Erythroblast (primary cell): Measurements from ENCODE around the gene PLA2G2E.
"Not testable (repeated sequence)": the region's sequence is repeated elsewhere in the genome, so short reads cannot be mapped to it uniquely, and the experiment has no call there.

Source experiments
- DNase-seq, 2 experiments: peaks; one replicate each; lab custom pipeline; 2025; lab: John Stamatoyannopoulos, UW
- GATA1 ChIP-seq: IDR thresholded peaks from 2 replicates; pipeline ENCODE4 v1.6.1; 2011; ENCODE audit warnings: low read depth, mild to moderate bottlenecking, control low read depth, low read length, moderate library complexity
- POLR2A ChIP-seq: IDR thresholded peaks from 2 replicates; pipeline ENCODE4 v1.6.1; 2011; ENCODE audit warnings: mild to moderate bottlenecking, low read length

PLA2G2E gene

DNA sequence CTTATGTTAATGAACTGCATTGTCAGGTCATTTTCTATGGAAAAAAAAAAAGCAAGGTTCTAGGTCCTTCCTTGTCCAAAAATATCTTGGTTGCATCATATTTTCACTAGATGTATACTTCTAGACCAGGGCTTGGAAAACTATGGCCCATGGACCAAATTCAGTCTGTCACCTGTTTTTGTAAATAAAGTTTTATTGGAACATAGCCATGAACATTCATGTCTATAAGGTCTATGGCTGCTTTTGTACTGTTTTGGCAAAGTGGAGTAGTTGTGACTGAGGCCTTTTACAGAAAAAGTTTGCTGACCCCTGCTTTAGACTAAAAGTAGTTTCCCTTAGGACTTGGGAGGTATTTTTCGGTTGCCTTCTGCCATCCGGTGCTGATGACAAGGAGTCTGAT lies 19.2 kb upstream of the PLA2G2E start:
- TF ChIP-seq POLR2A (no peak), GATA1 (no peak)
- no peak for DNase-seq

DNA sequence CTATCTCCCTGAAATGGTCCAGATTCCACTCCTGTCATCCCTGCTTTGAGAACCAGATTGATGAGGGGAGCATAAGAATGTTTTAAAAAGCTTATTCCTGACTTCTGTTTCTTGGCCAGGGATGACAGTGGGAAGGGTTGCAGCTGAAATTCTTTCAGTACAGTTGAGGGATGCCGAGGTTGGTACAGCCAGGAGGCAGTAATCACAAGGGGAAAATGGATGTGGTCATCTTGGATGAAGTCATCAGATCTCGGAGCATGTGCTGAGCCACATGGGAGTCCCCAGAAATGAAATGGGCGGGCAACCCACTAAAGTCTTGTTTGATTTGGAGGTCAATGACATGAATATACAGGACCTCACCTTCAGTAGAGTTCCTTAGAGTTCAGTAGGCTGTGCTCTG lies 18.7 kb upstream of the PLA2G2E start:
- no peak for TF ChIP-seq POLR2A
- no peak for TF ChIP-seq GATA1
- DNase-seq: no peak

DNA sequence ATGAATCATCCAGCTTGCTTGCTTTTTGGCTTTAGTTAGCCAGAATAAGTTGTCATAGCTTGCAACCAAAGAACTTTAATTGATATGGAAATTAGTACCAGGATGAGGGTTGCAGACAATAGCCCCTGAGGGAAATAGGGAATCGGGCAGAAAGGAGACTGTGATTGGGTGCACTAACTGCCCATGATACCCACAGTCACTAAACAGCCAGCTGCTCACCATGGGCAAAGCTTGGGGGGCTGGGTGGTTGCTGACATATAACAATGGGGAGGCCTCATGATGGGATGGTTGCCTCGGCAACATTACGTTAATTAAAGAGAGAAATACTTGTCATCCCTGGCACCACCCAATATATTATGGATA lies 17.8 kb upstream of the PLA2G2E start:
- TF ChIP-seq POLR2A (no peak), GATA1 (no peak)

GRCh38 chr1:19940486-19941205 lies 17.2 kb upstream of the PLA2G2E start:
- no peak for DNase-seq
- TF ChIP-seq GATA1 (no peak), POLR2A (no peak)

More for the DNA sequence above, 17.8 kb upstream of the PLA2G2E start:
- no peak for DNase-seq

GRCh38 chr1:19938472-19938871 lies 15.1 kb upstream of the PLA2G2E start:
- TF ChIP-seq POLR2A (no peak), GATA1 (no peak)
- DNase-seq: no peak

- DNase-seq: no peak
- no peak for TF ChIP-seq GATA1
- TF ChIP-seq POLR2A: no peak
Observed at GRCh38 chr1:19936061-19936750, 12.8 kb upstream of the PLA2G2E start.

DNA sequence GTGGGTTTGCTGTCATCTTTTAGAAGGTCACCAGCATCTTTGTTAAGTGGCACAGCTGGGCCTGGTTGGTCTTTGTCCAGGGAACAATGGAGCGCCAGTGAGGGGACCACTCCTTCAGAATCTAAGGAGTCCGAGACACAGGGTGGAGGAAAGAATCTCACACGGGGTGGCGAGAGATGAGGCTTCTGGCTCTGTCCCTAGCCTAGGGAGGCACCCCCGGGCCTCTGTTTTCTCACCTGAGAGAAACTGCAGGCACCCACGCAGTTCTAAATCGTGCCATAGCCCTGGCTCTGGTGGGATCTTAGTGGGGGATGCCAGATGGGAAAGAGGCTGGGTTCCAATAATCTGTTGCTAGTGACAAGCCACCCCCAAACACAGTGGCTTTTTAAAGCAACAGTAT lies 10.9 kb upstream of the PLA2G2E start:
- TF ChIP-seq POLR2A (no peak), GATA1 (no peak)
- no peak for DNase-seq

GRCh38 chr1:19932866-19933265 lies 9.4 kb upstream of the PLA2G2E start:
- DNase-seq: no peak
- TF ChIP-seq GATA1 (no peak), POLR2A (no peak)

- not testable (repeated sequence) for DNase-seq
Observed at GRCh38 chr1:19927130-19927421, 3.7 kb upstream of the PLA2G2E start.

GRCh38 chr1:19926296-19927129 lies 3.1 kb upstream of the PLA2G2E start:
- DNase-seq: no peak
- no peak for TF ChIP-seq POLR2A
- no peak for TF ChIP-seq GATA1

DNA sequence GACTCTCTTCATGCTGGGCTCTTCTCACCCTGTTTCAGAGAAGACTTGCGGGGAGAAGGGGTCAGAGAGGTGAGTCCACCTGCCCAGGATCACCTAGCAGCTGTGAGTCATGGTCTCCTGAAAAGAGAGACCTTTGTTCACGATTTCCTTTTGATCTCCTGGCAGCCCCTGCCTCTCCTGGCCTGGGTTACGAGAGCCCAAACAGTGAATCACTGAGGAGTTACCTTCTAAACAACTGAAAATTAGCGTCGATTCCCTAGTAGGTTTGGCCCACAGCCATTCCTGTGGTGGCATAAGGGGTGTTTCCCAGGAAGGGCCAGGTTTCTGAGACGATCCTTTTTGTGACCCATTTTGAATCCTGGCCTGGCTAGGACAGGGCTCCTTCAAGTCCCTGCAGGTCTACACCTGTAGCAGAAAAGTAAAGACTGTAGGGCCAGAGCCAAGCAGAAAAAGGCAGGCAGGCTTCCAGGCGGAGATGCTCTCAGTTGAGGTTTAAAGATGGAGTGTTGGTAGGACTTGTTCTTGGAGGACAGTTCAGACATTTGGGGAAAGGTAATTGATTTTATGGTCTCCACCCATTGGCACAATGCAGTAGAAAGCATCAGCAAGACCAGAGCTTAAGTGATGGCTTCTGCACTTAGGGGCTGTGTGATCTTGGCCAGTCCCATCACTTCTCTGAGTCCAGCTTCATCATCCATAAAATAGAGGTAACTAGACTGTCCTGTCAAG lies 2.1 kb upstream of the PLA2G2E start:
- TF ChIP-seq GATA1 (no peak), POLR2A (no peak)
- no peak for DNase-seq

- no peak for DNase-seq
- TF ChIP-seq POLR2A (no peak), GATA1 (no peak)
Observed at GRCh38 chr1:19923953-19924346, 533 bp upstream of the PLA2G2E start.

- TF ChIP-seq GATA1: no peak
- no peak for TF ChIP-seq POLR2A
- no peak for DNase-seq
Observed at GRCh38 chr1:19922015-19922688, 1.3 kb downstream of the PLA2G2E start.

DNA sequence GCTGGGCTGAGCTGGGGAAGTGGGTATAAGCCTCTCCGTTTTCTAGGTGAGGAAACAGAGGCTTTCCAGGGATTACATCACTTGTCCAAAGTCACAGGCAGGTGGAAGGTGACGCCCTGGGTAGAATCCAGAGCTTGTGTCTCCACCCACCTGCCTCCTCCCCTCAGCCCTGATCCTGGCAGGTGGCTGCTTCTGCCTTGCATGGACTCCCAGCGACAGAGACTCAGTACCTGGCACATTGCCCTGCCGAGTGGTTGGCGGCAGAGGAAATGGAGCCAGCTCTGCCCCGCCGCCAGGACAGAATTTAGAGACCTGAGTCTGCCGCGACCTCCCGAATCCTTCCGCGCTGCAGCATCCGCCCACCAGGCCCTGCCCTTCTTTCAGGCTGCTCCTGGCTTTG lies 2.1 kb downstream of the PLA2G2E start:
- DNase-seq: no peak
- TF ChIP-seq POLR2A (no peak), GATA1 (no peak)
